WTC11 (cell line): ENCODE data around the gene NUDT19. TPM values are rescaled to one million over a fixed set of nuclear protein-coding genes. Genes with fewer than 3 reads are reported as not detected.

ENCODE experiments used
- ATAC-seq: fragments of 200-7000 bp; cut with Tn5 transposase; 2 replicates; pipeline ENCODE4 v1.10.0; 2021; ENCODE audit warnings: mild to moderate bottlenecking, moderate library complexity
- CTCF ChIA-PET: fragments of 300-600 bp; sonication (Branson Sonifier 250); formaldehyde crosslinking; loops from one replicate; lab custom pipeline; 2021; ENCODE audit warnings: antibody characterized with exemption; lab: Charles Lee
- POLR2A ChIA-PET: fragments of 350-600 bp; sonication (Branson Sonifier 250); formaldehyde crosslinking; loops from one replicate; lab custom pipeline; 2021; ENCODE audit warnings: antibody characterized with exemption; lab: Charles Lee
- DNase-seq: peaks from one replicate; pipeline ENCODE4 v3.0.0; 2021; ENCODE audit warnings: low spot score
- H3K27ac Mint-ChIP-seq: 2 replicates; pipeline ENCODE4 v1.8.0; 2021; ENCODE audit warnings: mixed read lengths
- H3K27me3 Mint-ChIP-seq: 2 replicates; pipeline ENCODE4 v1.8.0; 2021; ENCODE audit warnings: low read depth, mild to moderate bottlenecking, moderate library complexity, mixed read lengths
- H3K36me3 Mint-ChIP-seq: 2 replicates; pipeline ENCODE4 v1.8.0; 2021; ENCODE audit warnings: mixed read lengths
- H3K4me1 Mint-ChIP-seq: 2 replicates; pipeline ENCODE4 v1.8.0; 2022; ENCODE audit warnings: mixed read lengths
- H3K4me3 Mint-ChIP-seq: 2 replicates; pipeline ENCODE4 v1.8.0; 2021; ENCODE audit warnings: mild to moderate bottlenecking, moderate library complexity, mixed read lengths
- H3K9me3 Mint-ChIP-seq: 2 replicates; pipeline ENCODE4 v1.8.0; 2021; ENCODE audit warnings: mixed read lengths
- ATF1 ChIP-seq: sonication (generic); formaldehyde crosslinking; IDR thresholded peaks from 2 replicates; pipeline ENCODE4 v1.8.1; 2023; ENCODE audit warnings: mild to moderate bottlenecking, moderate library complexity, missing genetic modification reagents
- CBFB ChIP-seq: sonication (generic); formaldehyde crosslinking; IDR thresholded peaks from 2 replicates; pipeline ENCODE4 v1.8.1; 2022; ENCODE audit warnings: mild to moderate bottlenecking, low read depth, missing genetic modification reagents
- ESRRA ChIP-seq: sonication (generic); formaldehyde crosslinking; IDR thresholded peaks from 2 replicates; pipeline ENCODE4 v1.8.1; 2022; ENCODE audit warnings: mild to moderate bottlenecking, missing genetic modification reagents, borderline replicate concordance
- GABPB1 ChIP-seq: sonication (generic); formaldehyde crosslinking; IDR thresholded peaks from 2 replicates; pipeline ENCODE4 v1.8.1; 2023; ENCODE audit warnings: mild to moderate bottlenecking, missing genetic modification reagents
- JAZF1 ChIP-seq: fragments of 250-450 bp; sonication (Bioruptor Pico); IDR thresholded peaks from 2 replicates; pipeline ENCODE4 v1.9.0; 2021; ENCODE audit warnings: moderate library complexity, mild to moderate bottlenecking, inconsistent platforms
- JUN ChIP-seq: sonication (generic); formaldehyde crosslinking; IDR thresholded peaks from 2 replicates; pipeline ENCODE4 v1.8.0; 2023; ENCODE audit warnings: mild to moderate bottlenecking, missing genetic modification reagents
- NFATC4 ChIP-seq: fragments of 250-450 bp; sonication (Bioruptor Pico); IDR thresholded peaks from 2 replicates; pipeline ENCODE4 v1.9.0; 2021; ENCODE audit warnings: mild to moderate bottlenecking
- RELA ChIP-seq: sonication (generic); formaldehyde crosslinking; IDR thresholded peaks from 2 replicates; pipeline ENCODE4 v1.8.1; 2022; ENCODE audit warnings: missing genetic modification reagents, mild to moderate bottlenecking, borderline replicate concordance
- SMAD4 ChIP-seq: sonication (generic); formaldehyde crosslinking; IDR thresholded peaks from 2 replicates; pipeline ENCODE4 v1.8.0; 2022; ENCODE audit warnings: mild to moderate bottlenecking, missing genetic modification reagents
- TCF7 ChIP-seq: sonication (generic); formaldehyde crosslinking; IDR thresholded peaks from 2 replicates; pipeline ENCODE4 v1.8.0; 2022; ENCODE audit warnings: mild to moderate bottlenecking, low read depth, missing genetic modification reagents, moderate library complexity
- TEAD4 ChIP-seq: sonication (generic); formaldehyde crosslinking; IDR thresholded peaks from 2 replicates; pipeline ENCODE4 v1.8.0; 2022; ENCODE audit warnings: mild to moderate bottlenecking, missing genetic modification reagents
- ZNF138 ChIP-seq: sonication (generic); formaldehyde crosslinking; conservative IDR thresholded peaks from 2 replicates; pipeline ENCODE4 v1.8.1; 2022; ENCODE audit warnings: mild to moderate bottlenecking, moderate library complexity, missing genetic modification reagents
- ZNF317 ChIP-seq: sonication (generic); formaldehyde crosslinking; IDR thresholded peaks from 2 replicates; pipeline ENCODE4 v1.8.1; 2023; ENCODE audit warnings: low read depth, mild to moderate bottlenecking, moderate library complexity, missing genetic modification reagents, borderline replicate concordance
- ZNF396 ChIP-seq: fragments of 250-450 bp; sonication (Bioruptor Pico); IDR thresholded peaks from 2 replicates; pipeline ENCODE4 v1.8.0; 2021; ENCODE audit warnings: mild to moderate bottlenecking, moderate library complexity, borderline replicate concordance
- ZNF423 ChIP-seq: fragments of 250-450 bp; sonication (Bioruptor Pico); IDR thresholded peaks from 2 replicates; pipeline ENCODE4 v2.1.2; 2022; ENCODE audit warnings: mild to moderate bottlenecking, moderate library complexity
- total RNA-seq: library from RNA; stranded (reverse); gene quantifications from 3 replicates; pipeline ENCODE4 v1.2.3, GENCODE V29; 2021
- TF ChIP-seq, protein P1 (sequence below): fragments of 250-450 bp; sonication (Bioruptor Pico); IDR thresholded peaks from 2 replicates; pipeline ENCODE4 v1.9.0; 2021; ENCODE audit warnings: mild to moderate bottlenecking
- TF ChIP-seq, protein P2 (sequence below): fragments of 250-450 bp; sonication (Bioruptor Pico); IDR thresholded peaks from 2 replicates; pipeline ENCODE4 v1.9.0; 2021; ENCODE audit warnings: moderate library complexity, mild to moderate bottlenecking, inconsistent platforms, borderline replicate concordance
- TF ChIP-seq, protein P3 (sequence below): sonication (generic); formaldehyde crosslinking; conservative IDR thresholded peaks from 2 replicates; pipeline ENCODE4 v1.8.1; 2023; ENCODE audit warnings: mild to moderate bottlenecking, low read depth, missing genetic modification reagents, moderate library complexity
- TF ChIP-seq, protein P4 (sequence below): sonication (generic); formaldehyde crosslinking; IDR thresholded peaks from 2 replicates; pipeline ENCODE4 v1.8.0; 2023; ENCODE audit warnings: missing genetic modification reagents, mild to moderate bottlenecking, borderline replicate concordance

NUDT19 gene
- total RNA-seq, 1 experiment from 2014 or later: 2.4 TPM

DNA sequence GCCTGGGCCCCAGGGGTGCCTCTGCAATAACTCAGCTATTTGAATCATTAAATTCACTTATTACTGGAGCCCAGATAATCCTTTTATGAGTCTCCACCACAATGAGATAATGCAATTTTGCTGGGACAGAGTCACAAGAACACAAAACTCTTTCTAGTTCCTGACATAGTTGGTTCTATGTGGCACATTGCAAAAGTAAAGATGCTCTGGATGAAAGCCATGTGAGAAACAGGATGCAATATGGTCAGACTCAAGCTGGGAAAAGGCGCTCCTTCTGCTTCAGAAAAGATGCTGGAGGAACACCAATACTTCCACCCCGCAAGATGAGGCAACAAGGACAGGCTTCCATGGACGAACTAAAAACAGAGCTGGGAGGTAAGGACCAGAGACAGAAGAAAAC, 22.3 kb upstream of the NUDT19 start:
- Mint-ChIP-seq H3K36me3 (peaks cover 12% of the 10 kb centered on the region), H3K4me3 (no peak overlapping the region), H3K27me3 (no peaks in the 10 kb centered on the region; the same call in 1 of the 2 replicates), H3K9me3 (no peaks in the 10 kb centered on the region), H3K27ac (no peak overlapping the region), H3K4me1 (peaks cover 21% of the 10 kb centered on the region)
- TF ChIP-seq ZNF317 (no peak), ATF1 (CRISPR knock-in tag) (no peak), TEAD4 (no peak), ZNF423 (CRISPR knock-in tag) (no peak), ZNF396 (CRISPR knock-in tag) (no peak), NFATC4 (no peak), ZNF138 (no peak), CBFB (CRISPR knock-in tag) (no peak), JAZF1 (CRISPR knock-in tag) (no peak), TCF7 (CRISPR knock-in tag) (no peak), SMAD4 (CRISPR knock-in tag) (no peak), GABPB1 (CRISPR knock-in tag) (no peak)
- TF ChIP-seq, protein P1, sequence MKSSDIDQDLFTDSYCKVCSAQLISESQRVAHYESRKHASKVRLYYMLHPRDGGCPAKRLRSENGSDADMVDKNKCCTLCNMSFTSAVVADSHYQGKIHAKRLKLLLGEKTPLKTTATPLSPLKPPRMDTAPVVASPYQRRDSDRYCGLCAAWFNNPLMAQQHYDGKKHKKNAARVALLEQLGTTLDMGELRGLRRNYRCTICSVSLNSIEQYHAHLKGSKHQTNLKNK (CRISPR knock-in tag): no peak
- CTCF ChIA-PET: no interaction called here
- POLR2A ChIA-PET: no interaction called here
- ATAC-seq (no peak), DNase-seq (no peak)

DNA sequence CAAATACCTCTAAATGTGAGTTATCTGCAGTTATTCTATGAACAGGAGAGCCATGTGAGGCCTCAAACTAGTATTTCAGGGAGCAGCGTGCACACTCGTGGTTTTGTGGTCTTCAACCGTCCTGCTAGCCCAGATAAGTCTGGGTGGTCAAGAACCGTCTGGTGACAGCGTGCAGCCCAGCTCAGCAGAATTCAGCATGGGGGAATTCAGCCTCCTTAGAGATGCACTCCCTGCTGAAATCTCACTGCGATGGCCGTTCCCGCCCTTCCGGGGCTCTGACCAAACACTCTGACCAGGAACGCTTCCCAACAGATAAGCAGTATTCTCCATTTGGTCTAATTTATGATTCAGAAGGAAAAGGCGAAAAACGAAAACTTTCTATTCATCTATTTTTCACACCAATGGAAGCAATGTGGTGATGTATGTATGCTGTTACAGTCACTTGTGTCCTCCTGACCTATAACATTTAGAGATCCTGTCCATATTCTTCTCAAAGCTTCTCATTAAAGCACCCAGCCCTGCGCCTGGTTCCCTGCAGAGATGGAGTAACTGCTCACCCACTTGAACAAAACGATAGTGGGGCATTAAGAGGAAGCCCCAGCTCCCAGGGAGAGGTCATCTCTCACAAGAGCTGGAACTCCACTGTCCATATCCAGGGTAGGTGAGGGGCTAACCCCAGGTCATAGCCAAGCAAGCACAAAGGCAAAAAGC, 19.6 kb upstream of the NUDT19 start:
- Mint-ChIP-seq H3K27ac (no peak overlapping the region), H3K27me3 (peaks cover 20% of the 10 kb centered on the region), H3K4me3 (no peak overlapping the region), H3K36me3 (peaks cover 3% of the 10 kb centered on the region), H3K9me3 (no peaks in the 10 kb centered on the region), H3K4me1 (peaks cover 23% of the 10 kb centered on the region)
- no peak for TF ChIP-seq JUN (CRISPR knock-in tag)
- TF ChIP-seq, protein P2, sequence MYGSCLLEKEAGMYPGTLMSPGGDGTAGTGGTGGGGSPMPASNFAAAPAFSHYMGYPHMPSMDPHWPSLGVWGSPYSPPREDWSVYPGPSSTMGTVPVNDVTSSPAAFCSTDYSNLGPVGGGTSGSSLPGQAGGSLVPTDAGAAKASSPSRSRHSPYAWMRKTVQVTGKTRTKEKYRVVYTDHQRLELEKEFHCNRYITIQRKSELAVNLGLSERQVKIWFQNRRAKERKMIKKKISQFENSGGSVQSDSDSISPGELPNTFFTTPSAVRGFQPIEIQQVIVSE (CRISPR knock-in tag): no peak
- TF ChIP-seq RELA (CRISPR knock-in tag): no peak
- TF ChIP-seq, protein P3, sequence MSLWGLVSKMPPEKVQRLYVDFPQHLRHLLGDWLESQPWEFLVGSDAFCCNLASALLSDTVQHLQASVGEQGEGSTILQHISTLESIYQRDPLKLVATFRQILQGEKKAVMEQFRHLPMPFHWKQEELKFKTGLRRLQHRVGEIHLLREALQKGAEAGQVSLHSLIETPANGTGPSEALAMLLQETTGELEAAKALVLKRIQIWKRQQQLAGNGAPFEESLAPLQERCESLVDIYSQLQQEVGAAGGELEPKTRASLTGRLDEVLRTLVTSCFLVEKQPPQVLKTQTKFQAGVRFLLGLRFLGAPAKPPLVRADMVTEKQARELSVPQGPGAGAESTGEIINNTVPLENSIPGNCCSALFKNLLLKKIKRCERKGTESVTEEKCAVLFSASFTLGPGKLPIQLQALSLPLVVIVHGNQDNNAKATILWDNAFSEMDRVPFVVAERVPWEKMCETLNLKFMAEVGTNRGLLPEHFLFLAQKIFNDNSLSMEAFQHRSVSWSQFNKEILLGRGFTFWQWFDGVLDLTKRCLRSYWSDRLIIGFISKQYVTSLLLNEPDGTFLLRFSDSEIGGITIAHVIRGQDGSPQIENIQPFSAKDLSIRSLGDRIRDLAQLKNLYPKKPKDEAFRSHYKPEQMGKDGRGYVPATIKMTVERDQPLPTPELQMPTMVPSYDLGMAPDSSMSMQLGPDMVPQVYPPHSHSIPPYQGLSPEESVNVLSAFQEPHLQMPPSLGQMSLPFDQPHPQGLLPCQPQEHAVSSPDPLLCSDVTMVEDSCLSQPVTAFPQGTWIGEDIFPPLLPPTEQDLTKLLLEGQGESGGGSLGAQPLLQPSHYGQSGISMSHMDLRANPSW: no peak
- TF ChIP-seq, protein P4, sequence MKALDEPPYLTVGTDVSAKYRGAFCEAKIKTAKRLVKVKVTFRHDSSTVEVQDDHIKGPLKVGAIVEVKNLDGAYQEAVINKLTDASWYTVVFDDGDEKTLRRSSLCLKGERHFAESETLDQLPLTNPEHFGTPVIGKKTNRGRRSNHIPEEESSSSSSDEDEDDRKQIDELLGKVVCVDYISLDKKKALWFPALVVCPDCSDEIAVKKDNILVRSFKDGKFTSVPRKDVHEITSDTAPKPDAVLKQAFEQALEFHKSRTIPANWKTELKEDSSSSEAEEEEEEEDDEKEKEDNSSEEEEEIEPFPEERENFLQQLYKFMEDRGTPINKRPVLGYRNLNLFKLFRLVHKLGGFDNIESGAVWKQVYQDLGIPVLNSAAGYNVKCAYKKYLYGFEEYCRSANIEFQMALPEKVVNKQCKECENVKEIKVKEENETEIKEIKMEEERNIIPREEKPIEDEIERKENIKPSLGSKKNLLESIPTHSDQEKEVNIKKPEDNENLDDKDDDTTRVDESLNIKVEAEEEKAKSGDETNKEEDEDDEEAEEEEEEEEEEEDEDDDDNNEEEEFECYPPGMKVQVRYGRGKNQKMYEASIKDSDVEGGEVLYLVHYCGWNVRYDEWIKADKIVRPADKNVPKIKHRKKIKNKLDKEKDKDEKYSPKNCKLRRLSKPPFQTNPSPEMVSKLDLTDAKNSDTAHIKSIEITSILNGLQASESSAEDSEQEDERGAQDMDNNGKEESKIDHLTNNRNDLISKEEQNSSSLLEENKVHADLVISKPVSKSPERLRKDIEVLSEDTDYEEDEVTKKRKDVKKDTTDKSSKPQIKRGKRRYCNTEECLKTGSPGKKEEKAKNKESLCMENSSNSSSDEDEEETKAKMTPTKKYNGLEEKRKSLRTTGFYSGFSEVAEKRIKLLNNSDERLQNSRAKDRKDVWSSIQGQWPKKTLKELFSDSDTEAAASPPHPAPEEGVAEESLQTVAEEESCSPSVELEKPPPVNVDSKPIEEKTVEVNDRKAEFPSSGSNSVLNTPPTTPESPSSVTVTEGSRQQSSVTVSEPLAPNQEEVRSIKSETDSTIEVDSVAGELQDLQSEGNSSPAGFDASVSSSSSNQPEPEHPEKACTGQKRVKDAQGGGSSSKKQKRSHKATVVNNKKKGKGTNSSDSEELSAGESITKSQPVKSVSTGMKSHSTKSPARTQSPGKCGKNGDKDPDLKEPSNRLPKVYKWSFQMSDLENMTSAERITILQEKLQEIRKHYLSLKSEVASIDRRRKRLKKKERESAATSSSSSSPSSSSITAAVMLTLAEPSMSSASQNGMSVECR: no peak
- no peak for TF ChIP-seq ESRRA (CRISPR knock-in tag)
- ChIA-PET POLR2A (no interaction called here), CTCF (interaction anchor here (1.6 kb wide), 1 partner anchor 17 kb away, joined by 5 read pairs; no protein-coding TSS in a partner anchor)
- ATAC-seq (no peak), DNase-seq (no peak)
